CD1c-positive myeloid dendritic cell (primary cell): ENCODE measurements around the gene CBR3.
A peak's percentile ranks its signal among the peaks of the same experiment; 100 is the strongest.
"Not testable (repeated sequence)": the region's sequence is repeated elsewhere in the genome, so short reads cannot be mapped to it uniquely, and the experiment has no call there.

ENCODE experiments used
- DNase-seq: peaks from one replicate; pipeline ENCODE4 v3.0.0-alpha.2; 2016; ENCODE audit errors: extremely low spot score

CBR3 gene

GRCh38 chr21:36134803-36135390, at the start of gene CBR3:
Gene CBR3 (plus strand): TSS chr21:36135079. CDS start chr21:36135193, 114 bp downstream.
- DNase-seq, result peak; percentile 68

- DNase-seq, result no peak
These were observed 47.3 kb upstream of the CBR3 start for GRCh38 chr21:36087362-36088138.

- no peak for DNase-seq
These were observed 44.9 kb upstream of the CBR3 start for GRCh38 chr21:36089946-36090345.

- no peak for DNase-seq
These were observed 42.2 kb upstream of the CBR3 start for GRCh38 chr21:36092681-36093080.

GRCh38 chr21:36093512-36093911, 41.4 kb upstream of the CBR3 start:
- no peak for DNase-seq

- no peak for DNase-seq
These were observed 38.2 kb upstream of the CBR3 start for GRCh38 chr21:36096398-36097290.

GRCh38 chr21:36097427-36098181, 37.3 kb upstream of the CBR3 start:
- DNase-seq, result no peak

GRCh38 chr21:36098182-36098532, 36.7 kb upstream of the CBR3 start:
- no peak for DNase-seq

GRCh38 chr21:36099000-36099399, 35.9 kb upstream of the CBR3 start:
- no peak for DNase-seq

GRCh38 chr21:36099695-36100211, 35.1 kb upstream of the CBR3 start:
- not testable (repeated sequence) for DNase-seq

GRCh38 chr21:36100971-36101641, 33.8 kb upstream of the CBR3 start:
- DNase-seq, result no peak

GRCh38 chr21:36103434-36103833, 31.4 kb upstream of the CBR3 start:
- no peak for DNase-seq

- DNase-seq, result peak; percentile 18
These were observed 30.3 kb upstream of the CBR3 start for GRCh38 chr21:36104317-36105300.

GRCh38 chr21:36105327-36105842, 29.5 kb upstream of the CBR3 start:
- DNase-seq, result no peak

- DNase-seq, result no peak
These were observed 25.0 kb upstream of the CBR3 start for GRCh38 chr21:36109868-36110267.

- DNase-seq, result no peak
These were observed 23.6 kb upstream of the CBR3 start for GRCh38 chr21:36111238-36111637.

- no peak for DNase-seq
These were observed 21.0 kb upstream of the CBR3 start for GRCh38 chr21:36113647-36114428.

GRCh38 chr21:36115138-36115730, 19.6 kb upstream of the CBR3 start:
- DNase-seq, result no peak
